ENCODE data around the gene MDC1.
"Not testable (repeated sequence)": the region's sequence is repeated elsewhere in the genome, so short reads cannot be mapped to it uniquely, and the experiment has no call there.

The MDC1 gene

DNA sequence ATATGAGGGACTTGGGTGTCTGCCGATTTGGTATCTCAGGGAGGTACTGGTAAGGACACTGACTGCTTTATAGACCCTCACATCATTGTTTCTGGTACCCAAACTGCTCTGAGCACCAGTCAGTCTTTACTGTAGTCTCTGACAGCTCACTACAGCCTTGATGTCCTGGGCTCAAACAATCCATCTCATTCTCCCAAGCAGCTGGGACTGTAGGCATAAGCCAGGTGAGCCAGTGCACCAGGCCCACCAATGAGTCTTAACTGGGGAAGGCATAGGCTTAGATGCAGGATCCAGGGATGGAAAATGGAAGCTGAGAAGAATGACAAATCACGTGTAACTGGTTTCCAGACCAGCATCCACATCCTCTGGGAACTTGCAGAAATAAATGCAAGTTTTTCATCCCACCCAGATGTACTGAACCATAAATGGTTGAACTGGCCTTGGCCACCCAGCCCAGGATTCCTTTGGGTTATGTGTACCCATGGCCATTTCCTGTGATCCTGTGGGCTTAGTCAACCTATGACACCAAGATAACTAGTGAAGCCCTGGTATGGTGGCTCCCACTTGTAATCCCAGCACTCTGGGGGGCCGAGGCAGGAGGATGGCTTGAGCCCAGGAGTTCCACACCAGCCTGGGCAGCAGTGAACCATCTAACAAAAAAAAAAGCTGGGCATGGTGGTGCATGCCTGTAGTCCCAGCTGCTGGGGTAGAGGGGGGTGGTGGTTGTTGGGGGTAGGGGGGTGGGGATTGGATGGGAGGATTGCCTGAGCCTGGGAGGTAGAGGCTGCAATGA lies 8.8 kb upstream of the MDC1 start:
- DNase-seq, result no peak

DNA sequence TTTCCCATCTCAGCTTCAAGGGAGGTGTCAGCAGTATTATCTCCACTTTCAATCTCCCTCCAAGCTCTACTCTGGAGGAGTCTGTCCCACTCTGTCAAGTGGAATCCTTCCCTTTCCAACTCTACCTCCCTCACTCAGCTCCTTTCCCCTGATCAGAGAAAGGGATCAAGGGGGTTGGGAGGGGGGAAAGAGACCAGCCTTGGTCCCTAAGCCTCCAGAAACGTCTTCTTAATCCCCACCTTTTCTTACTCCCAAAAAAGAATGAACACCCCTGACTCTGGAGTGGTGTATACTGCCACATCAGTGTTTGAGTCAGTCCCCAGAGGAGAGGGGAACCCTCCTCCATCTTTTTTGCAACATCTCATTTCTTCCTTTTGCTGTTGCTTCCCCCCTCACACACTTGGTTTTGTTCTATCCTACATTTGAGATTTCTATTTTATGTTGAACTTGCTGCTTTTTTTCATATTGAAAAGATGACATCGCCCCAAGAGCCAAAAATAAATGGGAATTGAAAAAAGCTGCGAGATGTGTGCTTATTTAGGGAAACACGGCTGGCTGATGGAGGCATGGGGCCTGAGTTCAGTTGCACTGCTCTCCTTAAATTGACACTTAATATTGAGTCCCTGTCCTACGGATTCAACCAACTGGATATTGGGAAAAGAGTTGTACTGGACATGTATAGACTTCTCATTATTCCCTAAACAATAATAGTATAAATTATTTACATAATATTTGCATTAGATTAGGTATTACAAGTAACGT lies 8.0 kb upstream of the MDC1 start:
- peak in 3 of 4 experiments; percentile 39 to 56 (median 50) for DNase-seq

DNA sequence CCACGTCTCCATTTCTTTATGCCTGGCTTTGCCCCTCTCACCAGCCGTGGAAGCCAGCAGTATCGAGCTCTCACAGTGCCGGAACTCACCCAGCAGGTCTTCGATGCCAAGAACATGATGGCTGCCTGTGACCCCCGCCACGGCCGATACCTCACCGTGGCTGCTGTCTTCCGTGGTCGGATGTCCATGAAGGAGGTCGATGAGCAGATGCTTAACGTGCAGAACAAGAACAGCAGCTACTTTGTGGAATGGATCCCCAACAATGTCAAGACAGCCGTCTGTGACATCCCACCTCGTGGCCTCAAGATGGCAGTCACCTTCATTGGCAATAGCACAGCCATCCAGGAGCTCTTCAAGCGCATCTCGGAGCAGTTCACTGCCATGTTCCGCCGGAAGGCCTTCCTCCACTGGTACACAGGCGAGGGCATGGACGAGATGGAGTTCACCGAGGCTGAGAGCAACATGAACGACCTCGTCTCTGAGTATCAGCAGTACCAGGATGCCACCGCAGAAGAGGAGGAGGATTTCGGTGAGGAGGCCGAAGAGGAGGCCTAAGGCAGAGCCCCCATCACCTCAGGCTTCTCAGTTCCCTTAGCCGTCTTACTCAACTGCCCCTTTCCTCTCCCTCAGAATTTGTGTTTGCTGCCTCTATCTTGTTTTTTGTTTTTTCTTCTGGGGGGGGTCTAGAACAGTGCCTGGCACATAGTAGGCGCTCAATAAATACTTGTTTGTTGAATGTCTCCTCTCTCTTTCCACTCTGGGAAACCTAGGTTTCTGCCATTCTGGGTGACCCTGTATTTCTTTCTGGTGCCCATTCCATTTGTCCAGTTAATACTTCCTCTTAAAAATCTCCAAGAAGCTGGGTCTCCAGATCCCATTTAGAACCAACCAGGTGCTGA lies 7.0 kb upstream of the MDC1 start:
- not testable (repeated sequence) for DNase-seq

DNA sequence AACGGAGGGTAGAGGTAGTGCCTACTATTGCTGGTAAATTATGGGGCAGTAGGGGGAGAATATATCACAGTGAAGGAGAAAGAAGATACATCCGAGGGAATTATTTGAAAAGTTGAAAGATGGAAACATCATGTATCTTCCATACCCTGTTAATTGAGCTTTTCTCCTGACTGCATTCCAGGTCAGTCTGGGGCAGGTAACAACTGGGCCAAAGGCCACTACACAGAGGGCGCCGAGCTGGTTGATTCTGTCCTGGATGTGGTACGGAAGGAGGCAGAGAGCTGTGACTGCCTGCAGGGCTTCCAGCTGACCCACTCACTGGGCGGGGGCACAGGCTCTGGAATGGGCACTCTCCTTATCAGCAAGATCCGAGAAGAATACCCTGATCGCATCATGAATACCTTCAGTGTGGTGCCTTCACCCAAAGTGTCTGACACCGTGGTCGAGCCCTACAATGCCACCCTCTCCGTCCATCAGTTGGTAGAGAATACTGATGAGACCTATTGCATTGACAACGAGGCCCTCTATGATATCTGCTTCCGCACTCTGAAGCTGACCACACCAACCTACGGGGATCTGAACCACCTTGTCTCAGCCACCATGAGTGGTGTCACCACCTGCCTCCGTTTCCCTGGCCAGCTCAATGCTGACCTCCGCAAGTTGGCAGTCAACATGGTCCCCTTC lies 6.2 kb upstream of the MDC1 start:
- not testable (repeated sequence) for DNase-seq

DNA sequence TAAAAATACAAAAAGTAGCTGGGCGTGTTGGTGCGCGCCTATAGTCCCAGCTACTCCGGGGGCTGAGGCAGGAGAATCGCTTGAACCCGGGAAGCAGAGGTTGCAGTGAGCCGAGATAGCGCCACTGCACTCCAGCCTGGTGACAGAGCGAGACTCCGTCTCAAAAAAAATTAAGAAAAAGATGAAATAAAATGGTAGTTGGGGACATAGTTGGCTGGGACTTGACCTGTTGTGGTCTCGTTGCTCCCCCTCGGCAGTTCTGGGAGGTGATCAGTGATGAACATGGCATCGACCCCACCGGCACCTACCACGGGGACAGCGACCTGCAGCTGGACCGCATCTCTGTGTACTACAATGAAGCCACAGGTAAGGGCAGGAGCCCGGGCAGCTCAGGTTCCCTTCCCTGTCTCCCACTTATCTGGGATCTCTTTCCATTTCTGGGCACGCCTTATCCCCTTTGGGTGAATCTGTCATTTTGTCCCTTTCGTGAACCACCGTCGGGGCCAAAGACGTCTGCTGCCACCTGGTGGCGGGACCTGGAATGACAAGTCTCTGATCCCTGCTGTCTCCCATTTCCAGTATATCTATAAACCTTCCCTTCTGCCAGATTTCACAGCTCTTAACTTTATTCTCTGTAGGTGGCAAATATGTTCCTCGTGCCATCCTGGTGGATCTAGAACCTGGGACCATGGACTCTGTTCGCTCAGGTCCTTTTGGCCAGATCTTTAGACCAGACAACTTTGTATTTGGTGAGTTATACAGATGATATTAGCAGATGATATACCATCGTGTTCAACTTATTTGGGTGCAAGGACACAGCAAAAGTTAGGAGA lies 5.4 kb upstream of the MDC1 start:
- DNase-seq, result peak; percentile 85 to 95 (median 88)

DNA sequence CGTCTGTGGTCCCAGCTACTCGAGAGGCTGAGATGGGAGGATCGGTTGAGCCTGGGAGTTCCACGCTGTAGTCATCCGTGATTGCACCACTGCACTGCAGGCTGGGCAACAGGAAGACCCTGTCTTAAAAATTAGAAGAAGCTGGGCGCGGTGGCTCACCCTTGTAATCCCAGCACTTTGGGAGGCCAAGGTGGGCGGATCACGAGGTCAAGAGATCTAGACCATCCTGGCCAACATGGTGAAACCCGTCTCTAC lies 4.9 kb upstream of the MDC1 start:
- peak; percentile 59 to 73 (median 72) for DNase-seq

DNA sequence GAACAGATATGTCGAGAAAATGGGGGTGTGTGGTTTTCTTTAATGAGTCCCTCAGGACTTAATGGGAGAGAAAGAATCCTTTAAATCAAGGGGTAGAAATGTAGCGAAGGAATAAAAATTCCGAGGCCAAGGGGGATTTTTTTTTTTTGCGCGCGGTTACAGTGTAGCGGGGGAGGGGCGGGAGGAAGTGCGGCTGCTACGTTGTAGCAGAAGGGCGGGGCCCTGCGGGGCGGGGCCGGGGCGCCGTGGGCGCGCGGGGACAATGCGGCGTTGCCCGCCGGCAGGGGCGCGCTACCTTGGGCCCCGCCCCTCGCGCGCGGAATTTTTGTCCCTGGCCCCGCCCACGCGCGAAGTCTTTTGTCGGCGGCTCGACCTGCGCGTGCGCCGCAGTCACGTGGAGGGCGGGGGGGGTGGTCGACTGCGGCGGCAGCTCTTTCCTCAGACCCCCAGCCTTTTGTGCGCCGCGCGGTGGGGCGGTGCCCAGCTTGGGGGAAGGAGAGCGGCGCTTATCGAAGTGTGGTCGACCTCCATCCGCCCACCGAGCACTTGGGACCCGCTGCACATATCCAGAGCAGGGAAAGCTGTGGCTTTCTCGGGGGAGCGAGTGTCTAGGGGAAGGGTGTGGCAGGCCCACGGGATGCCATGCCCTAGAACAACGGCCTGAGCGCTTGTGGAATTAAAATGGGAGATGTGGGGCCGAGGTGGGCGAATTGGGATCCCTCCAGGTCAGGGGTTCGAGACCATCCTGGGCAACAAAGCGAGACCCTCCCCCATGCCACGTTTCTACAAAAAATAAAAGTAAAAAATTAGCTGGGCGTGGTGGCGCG lies 4.3 kb upstream of the MDC1 start:
- peak; percentile 98 to 100 (median 98) for DNase-seq

DNA sequence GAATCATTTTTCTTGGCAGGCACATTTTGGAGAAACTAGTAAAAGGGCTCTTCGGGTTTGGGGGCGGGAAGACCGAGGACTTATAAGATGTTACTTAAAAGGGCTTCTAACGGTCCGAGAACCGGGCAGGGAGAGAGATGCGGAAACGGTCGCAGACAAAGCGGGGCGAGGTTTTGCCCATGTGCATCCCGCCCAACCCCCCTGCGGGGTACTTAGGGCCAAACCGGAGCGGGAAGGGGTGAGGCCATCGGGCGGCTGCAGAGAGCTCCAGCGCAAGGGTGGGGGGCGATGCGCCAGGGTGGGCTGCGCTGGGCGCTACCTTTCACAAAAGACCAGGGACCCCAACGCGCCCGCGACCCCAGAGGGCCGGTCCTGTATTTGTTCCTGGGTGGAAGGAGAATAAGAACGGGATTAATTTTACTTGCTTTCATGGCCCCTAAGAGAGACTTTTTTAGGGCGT lies 3.7 kb upstream of the MDC1 start:
- DNase-seq, result peak; percentile 60 to 82 (median 76)

DNA sequence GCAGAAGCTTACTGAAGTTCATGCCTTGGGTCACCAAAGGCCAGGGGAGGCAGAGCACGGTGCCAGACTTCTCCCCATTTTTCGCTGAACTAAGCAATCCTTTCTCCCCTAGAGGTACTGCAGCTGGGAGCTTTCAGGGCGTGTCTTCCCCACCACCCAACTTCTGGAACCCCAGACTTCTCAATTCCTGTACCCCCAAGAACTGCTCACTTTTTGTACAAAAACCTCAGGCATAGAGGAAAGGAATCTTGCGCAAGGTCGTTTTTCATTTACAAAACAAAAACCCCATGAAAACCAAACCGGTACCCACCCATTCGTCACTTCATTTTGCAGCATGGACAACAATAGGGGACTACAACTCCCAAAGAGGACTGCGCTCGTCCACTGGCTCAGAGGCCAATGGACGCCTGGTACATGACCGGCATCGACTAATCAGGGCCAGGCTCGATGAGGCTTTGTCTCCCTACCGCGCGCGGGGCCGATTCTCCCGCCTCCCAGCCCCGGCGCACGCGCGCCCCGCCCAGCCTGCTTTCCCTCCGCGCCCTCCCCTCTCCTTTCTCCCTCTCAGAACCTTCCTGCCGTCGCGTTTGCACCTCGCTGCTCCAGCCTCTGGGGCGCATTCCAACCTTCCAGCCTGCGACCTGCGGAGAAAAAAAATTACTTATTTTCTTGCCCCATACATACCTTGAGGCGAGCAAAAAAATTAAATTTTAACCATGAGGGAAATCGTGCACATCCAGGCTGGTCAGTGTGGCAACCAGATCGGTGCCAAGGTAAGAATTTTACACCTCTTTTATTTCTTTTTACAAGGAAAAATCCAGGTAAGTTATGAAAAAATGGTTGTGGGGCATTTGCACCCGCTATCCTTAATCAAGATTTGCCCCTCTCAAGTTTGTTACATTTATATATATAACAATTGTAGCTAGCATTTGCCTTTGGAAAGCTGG lies 3.0 kb upstream of the MDC1 start, which contains the start of gene TUBB:
TSS of gene TUBB (plus strand) at position 562 of the 947 bp plus-strand sequence. CDS start at position 717, 155 bp downstream.
- peak; percentile 98 to 99 (median 99) for DNase-seq

DNA sequence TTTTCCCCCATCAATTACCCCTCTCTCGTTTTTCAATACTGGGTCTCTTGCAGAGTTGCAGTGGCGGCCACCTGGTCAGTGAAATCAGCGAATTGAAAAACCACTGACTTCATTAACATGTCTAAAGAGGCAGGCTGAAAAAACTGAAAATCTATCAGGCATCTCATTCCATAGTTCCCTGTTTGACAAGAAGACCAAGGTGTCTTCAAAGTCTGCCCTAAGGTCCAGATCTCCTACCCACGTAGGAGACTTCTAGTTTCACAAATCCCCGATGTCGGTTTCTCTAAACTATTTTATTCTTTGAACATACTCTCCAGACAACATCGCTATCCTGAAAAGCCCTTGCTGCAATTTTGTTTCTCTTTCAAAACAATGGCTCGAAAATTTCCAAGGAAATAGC lies 2.3 kb upstream of the MDC1 start:
- DNase-seq, result no peak

DNA sequence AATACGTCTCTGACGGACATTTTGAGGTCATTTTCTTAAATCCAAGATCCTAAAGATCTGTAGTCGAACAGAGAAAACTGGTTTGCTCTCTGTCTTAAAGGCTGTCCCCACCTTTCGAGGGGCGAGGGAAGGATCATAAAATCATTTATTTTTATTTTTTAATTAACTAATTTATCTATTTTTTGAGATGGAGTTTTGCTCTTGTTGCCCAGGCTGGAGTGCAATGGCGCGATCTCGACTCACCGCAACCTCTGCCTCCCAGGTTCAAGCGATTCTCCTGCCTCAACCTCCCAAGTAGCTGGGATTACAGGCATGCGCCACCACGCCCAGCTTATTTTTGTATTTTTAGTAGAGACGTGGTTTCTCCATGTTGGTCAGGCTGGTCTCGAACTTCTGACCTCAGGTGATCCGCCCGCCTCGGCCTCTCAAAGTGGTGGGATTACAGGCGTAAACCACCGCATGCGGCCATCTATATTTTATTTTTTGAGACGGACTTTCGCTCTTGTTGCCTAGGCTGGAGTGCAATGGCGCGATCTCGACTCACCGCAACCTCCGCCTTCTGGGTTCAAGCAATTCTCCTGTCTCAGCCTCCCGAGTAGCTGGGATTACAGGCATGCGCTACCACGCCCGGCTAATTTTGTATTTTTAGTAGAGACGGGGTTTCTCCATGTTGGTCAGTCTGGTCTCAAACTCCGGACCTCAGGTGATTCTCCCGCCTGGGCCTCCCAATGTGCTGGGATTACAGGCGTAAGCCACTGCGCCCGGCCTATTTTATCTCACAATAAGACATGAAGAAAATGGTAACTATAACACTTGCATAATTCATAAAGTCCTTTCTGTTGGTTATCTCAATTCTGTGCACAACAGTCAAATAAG lies 1.0 kb upstream of the MDC1 start:
- not testable (repeated sequence) for DNase-seq

DNA sequence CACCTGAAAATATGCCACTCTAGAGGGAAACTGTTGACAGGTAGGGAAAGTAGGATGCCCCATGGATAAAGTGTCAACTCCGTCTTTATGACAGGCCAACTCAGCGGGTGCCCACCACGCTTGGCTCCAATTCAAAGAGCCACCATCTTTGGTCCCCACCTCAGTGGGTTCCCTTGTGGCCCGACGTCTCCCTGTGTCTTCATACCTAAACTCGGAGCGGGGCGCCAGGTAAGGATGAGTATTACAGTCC lies 277 bp downstream of the MDC1 start:
- DNase-seq, result no peak

DNA sequence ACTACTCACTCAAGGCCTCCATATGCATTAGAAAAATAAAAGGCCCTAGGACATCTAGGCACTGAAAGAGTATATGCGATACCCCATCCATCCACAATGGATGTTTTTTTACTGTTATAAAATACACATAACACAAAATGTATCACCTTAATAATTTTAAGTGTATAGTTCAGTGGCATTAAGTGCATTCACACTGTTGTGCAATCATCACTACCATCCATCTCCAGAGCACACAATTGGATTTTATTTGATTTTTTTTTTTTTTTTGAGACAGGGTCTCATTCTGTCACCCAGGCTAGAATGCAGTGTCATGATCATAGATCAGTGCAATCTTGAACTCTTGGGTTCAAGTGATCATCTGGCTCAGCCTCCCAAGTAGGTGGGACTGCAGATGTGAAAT lies 2.8 kb downstream of the MDC1 start:
- DNase-seq, result no peak

DNA sequence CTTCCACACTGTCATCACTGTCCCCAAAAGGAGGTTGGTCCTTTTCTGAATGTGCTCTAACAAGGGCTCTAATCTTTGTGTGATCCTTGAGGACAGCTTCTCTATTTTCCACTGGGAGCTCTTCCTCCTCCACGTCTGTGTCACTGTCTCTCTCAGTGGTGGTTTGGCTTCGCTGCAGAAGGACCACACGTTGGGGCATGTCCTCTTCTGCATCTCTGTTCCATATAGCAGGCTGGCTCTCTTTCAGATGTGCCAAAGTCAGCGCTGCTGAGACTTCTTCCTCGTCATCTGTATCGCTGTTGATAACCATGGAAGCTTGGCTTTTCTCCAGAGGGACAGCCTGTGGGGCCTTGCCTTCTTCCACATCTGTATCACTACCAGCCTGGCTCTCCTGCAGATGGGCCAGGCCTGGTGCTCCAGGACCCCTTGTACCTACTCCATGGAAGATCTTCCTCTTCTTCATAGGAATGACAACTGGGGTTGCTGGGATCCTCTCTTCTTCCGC lies 4.6 kb downstream of the MDC1 start:
- no peak for DNase-seq

DNA sequence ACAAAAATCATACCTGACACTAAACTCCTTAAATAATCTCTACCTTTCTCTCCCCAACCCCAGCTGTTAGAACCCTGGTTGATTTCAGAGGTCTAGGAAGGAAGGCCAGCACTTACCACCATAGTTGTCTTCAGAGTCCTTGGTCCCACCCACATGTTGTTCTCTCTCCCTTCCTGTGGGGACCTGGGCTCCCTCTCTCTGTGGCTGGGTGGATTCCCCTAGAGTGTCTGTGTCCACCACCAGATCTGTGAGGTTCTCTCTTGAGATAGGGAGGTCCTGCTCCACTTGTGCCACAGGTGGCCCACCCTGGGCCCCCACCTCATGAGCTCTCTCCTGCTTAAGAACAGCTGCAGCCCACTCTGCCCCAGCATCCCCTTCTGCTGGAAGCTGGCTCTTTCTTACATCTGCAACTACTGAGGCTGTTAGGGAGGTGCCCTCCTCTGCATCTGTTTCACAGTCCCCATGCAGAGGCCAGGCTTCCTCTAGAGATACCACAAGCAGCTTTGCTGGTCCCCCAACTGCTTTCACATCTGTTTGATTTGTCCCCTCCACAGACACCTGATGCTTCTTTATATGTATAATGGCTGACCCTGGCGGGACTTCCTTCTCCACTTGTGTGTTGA lies 5.2 kb downstream of the MDC1 start:
- DNase-seq, result no peak

DNA sequence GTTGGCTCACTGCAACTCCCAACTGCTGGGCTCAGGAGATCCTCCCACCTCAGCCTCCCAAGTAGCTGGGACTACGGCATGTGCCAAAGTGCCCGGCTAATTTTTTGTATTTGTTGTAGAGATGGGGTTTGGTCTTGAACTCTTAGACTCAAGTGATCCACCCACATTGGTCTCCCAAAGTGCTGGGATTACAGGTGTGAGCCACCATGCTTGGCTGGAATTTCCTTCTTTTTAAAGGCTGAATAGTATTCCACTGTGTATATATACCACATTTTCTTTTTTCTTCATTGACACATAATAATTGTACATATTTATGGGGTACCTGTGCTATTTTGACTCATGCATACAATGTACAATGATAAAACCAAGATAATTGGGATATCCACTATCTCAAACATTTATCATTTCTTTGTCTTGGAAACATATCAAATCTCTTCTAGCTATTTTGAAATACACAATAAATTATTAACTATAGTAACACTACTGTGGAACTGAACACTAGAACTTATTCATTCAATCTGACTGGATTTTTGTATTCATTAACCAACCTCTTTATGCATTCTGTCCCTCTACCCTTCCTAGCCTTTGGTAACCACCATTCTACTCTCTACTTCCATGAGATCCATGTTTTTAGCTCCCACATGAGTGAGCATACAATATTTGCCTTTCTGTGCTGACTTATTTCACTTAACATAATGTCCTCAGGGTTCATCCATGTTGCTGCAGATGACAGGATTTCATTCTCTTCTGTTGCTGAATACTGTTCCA lies 7.8 kb downstream of the MDC1 start:
- DNase-seq, result no peak

DNA sequence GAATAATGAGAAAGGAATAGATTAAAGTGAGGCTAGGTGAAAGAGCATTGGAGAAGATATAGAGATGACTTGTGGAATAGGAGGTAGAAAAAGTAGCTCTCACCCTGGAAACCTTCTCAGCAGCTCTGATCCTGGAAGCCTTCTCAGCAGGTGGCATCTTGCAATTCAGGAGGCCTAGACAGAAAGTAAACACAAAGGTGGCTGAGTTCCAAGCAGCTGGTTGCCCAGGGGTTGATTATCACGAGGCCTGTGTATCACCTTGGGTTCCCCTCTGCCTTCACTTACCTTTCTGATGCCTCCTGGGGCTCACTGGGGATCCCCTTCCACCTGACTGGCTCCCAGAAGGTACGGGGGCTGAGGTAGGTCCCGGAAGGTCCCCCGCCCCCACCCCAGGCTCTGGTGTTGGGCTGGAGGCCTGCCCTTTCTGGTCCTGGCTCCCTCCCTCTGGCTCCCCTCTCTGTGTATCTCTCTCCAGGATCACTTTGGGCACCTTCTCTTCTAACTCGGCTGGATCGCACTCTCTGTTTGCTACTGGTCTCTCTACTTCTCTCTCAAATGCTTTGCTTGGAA lies 9.7 kb downstream of the MDC1 start:
- no peak for DNase-seq

Data from suppressor macrophage (primary cell).